ENCODE results near the gene NPAS3. TPM values are rescaled to one million over a fixed set of nuclear protein-coding genes. Genes with fewer than 3 reads are reported as not detected.

Gene NPAS3
- total and polyA plus RNA-seq, 2 of the 13 experiments (the other 11 are each of a cell fraction or from before 2014, with no cell fraction given), result not detected

GRCh38 chr14:33733721-33734120, 795.0 kb downstream of the NPAS3 start:
- no peak overlapping the region for H2AFZ ChIP-seq (ENCODE audit: low read length)
- no peak for FAIRE-seq
- peaks cover 2 to 11% of the 10 kb centered on the region in 2 experiments; a peak in 2 of 5 replicates for H3K27me3 ChIP-seq (ENCODE audit: control insufficient read depth in 1 of 2, insufficient read depth in 2 of 2, low read length in 2 of 2)
- ChIA-PET POLR2A (no interaction called here), CTCF (ENCODE audit: low intra/inter-chr PET ratio, low total read pairs) (no interaction called here)
- H3K4me2 ChIP-seq (ENCODE audit: low read depth, low read length), result no peak overlapping the region
- no peak overlapping the region for H3K9ac ChIP-seq (ENCODE audit: insufficient read depth, low read depth, low read length)
- intact Hi-C loops (cut with micrococcal nuclease; ENCODE audit: unreplicated experiment), result no loop called here
- BruUV-seq (replicated peaks), result no TSS peak
- in situ Hi-C loops (cut with HindIII; ENCODE audit: extremely low pct_ligation_motif_present, low pct_unique_long_range_greater_than_20kb), result no loop called here
- no peaks in the 10 kb centered on the region for H3K9me3 ChIP-seq (ENCODE audit: low read length)
- H3K79me2 ChIP-seq (ENCODE audit: insufficient read depth, low read length), result no peaks in the 10 kb centered on the region
- TF ChIP-seq CAMTA2 (CRISPR knock-in tag; IDR thresholded peaks at IDR 0.05; ENCODE audit: borderline replicate concordance), result no peak
- no peak for TF ChIP-seq MTF2 (CRISPR knock-in tag; IDR thresholded peaks at IDR 0.05; ENCODE audit: borderline replicate concordance)
- TF ChIP-seq NFYC (CRISPR knock-in tag; IDR thresholded peaks at IDR 0.05), result no peak
- TF ChIP-seq, protein P1, sequence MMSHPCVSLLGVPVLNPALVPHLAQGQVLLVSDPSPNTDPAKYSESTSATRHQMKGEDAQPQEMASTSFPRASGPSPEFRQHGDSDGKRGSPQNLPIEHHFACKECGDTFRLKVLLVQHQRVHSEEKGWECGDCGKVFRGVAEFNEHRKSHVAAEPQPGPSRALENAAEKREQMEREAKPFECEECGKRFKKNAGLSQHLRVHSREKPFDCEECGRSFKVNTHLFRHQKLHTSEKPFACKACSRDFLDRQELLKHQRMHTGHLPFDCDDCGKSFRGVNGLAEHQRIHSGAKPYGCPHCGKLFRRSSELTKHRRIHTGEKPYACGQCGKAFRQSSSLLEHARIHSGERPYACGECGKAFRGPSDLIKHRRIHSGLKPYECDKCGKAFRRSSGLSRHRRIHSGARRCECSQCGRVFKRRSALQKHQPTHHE (CRISPR knock-in tag; IDR thresholded peaks at IDR 0.05; ENCODE audit: borderline replicate concordance), result no peak
- no peak for TF ChIP-seq ZNF468 (CRISPR knock-in tag; IDR thresholded peaks at IDR 0.05)
- TF ChIP-seq ZNF234 (CRISPR knock-in tag; conservative IDR thresholded peaks at IDR 0.05), result no peak
- TF ChIP-seq PCBP1 (IDR thresholded peaks at IDR 0.05; ENCODE audit: borderline replicate concordance, low read depth, low read length), result no peak
- no peak for TF ChIP-seq HNRNPK (IDR thresholded peaks at IDR 0.05; ENCODE audit: low read depth, low read length, poor library complexity, severe bottlenecking)
- no peak for TF ChIP-seq PAX8 (CRISPR knock-in tag; IDR thresholded peaks at IDR 0.05; ENCODE audit: borderline replicate concordance)
- TF ChIP-seq NCOR1 (IDR thresholded peaks at IDR 0.05; ENCODE audit: borderline replicate concordance, low read length), result no peak
- no peak for TF ChIP-seq RFX1 (IDR thresholded peaks at IDR 0.05)
- TF ChIP-seq, protein P2, sequence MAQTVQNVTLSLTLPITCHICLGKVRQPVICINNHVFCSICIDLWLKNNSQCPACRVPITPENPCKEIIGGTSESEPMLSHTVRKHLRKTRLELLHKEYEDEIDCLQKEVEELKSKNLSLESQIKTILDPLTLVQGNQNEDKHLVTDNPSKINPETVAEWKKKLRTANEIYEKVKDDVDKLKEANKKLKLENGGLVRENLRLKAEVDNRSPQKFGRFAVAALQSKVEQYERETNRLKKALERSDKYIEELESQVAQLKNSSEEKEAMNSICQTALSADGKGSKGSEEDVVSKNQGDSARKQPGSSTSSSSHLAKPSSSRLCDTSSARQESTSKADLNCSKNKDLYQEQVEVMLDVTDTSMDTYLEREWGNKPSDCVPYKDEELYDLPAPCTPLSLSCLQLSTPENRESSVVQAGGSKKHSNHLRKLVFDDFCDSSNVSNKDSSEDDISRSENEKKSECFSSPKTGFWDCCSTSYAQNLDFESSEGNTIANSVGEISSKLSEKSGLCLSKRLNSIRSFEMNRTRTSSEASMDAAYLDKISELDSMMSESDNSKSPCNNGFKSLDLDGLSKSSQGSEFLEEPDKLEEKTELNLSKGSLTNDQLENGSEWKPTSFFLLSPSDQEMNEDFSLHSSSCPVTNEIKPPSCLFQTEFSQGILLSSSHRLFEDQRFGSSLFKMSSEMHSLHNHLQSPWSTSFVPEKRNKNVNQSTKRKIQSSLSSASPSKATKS (CRISPR knock-in tag; IDR thresholded peaks at IDR 0.05), result no peak
- TF ChIP-seq ZNF550 (CRISPR knock-in tag; IDR thresholded peaks at IDR 0.05; ENCODE audit: borderline replicate concordance), result no peak
- no peak for TF ChIP-seq SOX5 (CRISPR knock-in tag; IDR thresholded peaks at IDR 0.05; ENCODE audit: borderline replicate concordance)
- no peak for TF ChIP-seq GATA4 (IDR thresholded peaks at IDR 0.05; ENCODE audit: borderline replicate concordance, low read depth)
- TF ChIP-seq ZSCAN12 (CRISPR knock-in tag; IDR thresholded peaks at IDR 0.05), result no peak
- no peak for TF ChIP-seq ZNF740 (CRISPR knock-in tag; IDR thresholded peaks at IDR 0.05)
- TF ChIP-seq, protein P3, sequence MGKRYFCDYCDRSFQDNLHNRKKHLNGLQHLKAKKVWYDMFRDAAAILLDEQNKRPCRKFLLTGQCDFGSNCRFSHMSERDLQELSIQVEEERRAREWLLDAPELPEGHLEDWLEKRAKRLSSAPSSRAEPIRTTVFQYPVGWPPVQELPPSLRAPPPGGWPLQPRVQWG (CRISPR knock-in tag; IDR thresholded peaks at IDR 0.05; ENCODE audit: borderline replicate concordance, low read depth), result no peak
- no peak for ATAC-seq
- no peak for DNase-seq (ENCODE audit: low spot score)
- H3K36me3 ChIP-seq (replicated peaks in 1 of 2; ENCODE audit: control insufficient read depth in 1 of 2, insufficient read depth in 2 of 2, low read length in 2 of 2), result no peaks in the 10 kb centered on the region
- H3K4me3 ChIP-seq (replicated peaks in 1 of 3; ENCODE audit: insufficient read depth in 1 of 3, low read depth in 2 of 3, low read length in 3 of 3), result no peak overlapping the region
- no peak overlapping the region for H3K27ac ChIP-seq (ENCODE audit: extremely low read length, insufficient read depth, low read length)
- H4K20me1 ChIP-seq (ENCODE audit: insufficient read depth, low read length), result no peaks in the 10 kb centered on the region
- H3K4me1 ChIP-seq (ENCODE audit: insufficient read depth, low read length), result no peaks in the 10 kb centered on the region

Measured in HepG2 (cell line).